Measurements from ENCODE around the gene FAM187B.

The FAM187B gene

GRCh38 chr19:35178701-35179100 lies 49.8 kb downstream of the FAM187B start:
- DNase-seq (ENCODE audit: low read depth) = no peak

GRCh38 chr19:35177377-35178274 lies 50.9 kb downstream of the FAM187B start:
- no peak for DNase-seq (ENCODE audit: low read depth)

DNA sequence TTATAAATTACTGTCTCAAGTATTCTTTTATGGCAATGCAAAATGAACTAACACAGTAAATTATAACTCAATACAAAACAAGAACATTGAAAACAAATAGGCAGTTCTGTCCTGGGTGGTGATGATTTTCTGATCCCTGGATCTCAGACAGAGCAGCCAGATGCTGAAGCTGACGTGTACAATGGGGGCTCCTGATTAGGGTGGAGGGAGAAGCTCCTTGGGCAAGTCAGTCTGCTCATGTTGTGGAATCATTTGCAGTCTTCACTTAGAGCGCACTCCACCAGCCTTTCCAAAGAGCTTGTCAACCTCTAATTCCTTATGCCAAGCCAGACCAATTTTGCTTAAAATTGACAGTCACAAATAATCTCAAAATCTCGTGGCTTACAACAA lies 52.4 kb downstream of the FAM187B start:
- DNase-seq (ENCODE audit: low read depth) = no peak

Measured in stimulated activated CD8-positive, alpha-beta memory T cell treated with anti-CD3 and anti-CD28 coated beads, Interleukin-12 subunit alpha, Interleukin-12 subunit beta, amount 100 ng/mL, for 1 hour (primary cell).